DND-41 (cell line): ENCODE data around the gene FLNB.

Source experiments
- ATAC-seq: fragments of 200-7000 bp; cut with Tn5 transposase; 3 replicates; pipeline ENCODE4 v1.9.1; 2021; ENCODE audit warnings: low read depth; ENCODE audit not compliant: insufficient read depth
- DNase-seq: peaks from one replicate; pipeline ENCODE4 v3.0.0-alpha.2; 2020
- H2AFZ ChIP-seq: 2 replicates; pipeline ENCODE4 v1.6.0; 2012; ENCODE audit warnings: low read depth, low read length
- H3K27ac ChIP-seq: 2 replicates; pipeline ENCODE4 v1.5.1; 2012; ENCODE audit warnings: low read length, inconsistent platforms
- H3K27me3 ChIP-seq: fragments of 200-600 bp; sonication (generic); 2 replicates; pipeline ENCODE4 v1.6.0; 2012; ENCODE audit warnings: low read length, mild to moderate bottlenecking, inconsistent platforms; ENCODE audit not compliant: insufficient read depth, poor library complexity
- H3K36me3 ChIP-seq: 2 replicates; pipeline ENCODE4 v1.5.1; 2012; ENCODE audit warnings: low read length, inconsistent platforms; ENCODE audit not compliant: insufficient read depth
- H3K4me1 ChIP-seq: 2 replicates; pipeline ENCODE4 v1.5.1; 2012; ENCODE audit warnings: mild to moderate bottlenecking, low read length; ENCODE audit not compliant: insufficient read depth
- H3K4me2 ChIP-seq: 2 replicates; pipeline ENCODE4 v1.6.0; 2012; ENCODE audit warnings: mild to moderate bottlenecking, moderate library complexity, low read length, inconsistent platforms; ENCODE audit not compliant: insufficient read depth
- H3K4me3 ChIP-seq, 2 experiments: fragments of 200-600 bp in 1 of 2; shearing (Covaris generic) in 1 of 2; 2 replicates each; pipeline ENCODE4 v1.5.1; 2012 to 2016; ENCODE audit warnings: inconsistent platforms in 2 of 2, low read length in 2 of 2, mild to moderate bottlenecking in 2 of 2, low read depth in 1 of 2, moderate library complexity in 1 of 2
- H3K79me2 ChIP-seq: 2 replicates; pipeline ENCODE4 v1.6.0; 2012; ENCODE audit warnings: low read length, inconsistent platforms; ENCODE audit not compliant: insufficient read depth
- H3K9ac ChIP-seq: 2 replicates; pipeline ENCODE4 v1.6.0; 2012; ENCODE audit warnings: low read depth, mild to moderate bottlenecking, inconsistent platforms, low read length, moderate library complexity
- H3K9me3 ChIP-seq: 2 replicates; pipeline ENCODE4 v1.5.1; 2012; ENCODE audit warnings: low read length, moderate library complexity, mild to moderate bottlenecking, inconsistent platforms; ENCODE audit not compliant: insufficient read depth, severe bottlenecking
- H4K20me1 ChIP-seq: 2 replicates; pipeline ENCODE4 v1.6.0; 2012; ENCODE audit warnings: low read length; ENCODE audit not compliant: insufficient read depth
- CTCF ChIP-seq: IDR thresholded peaks from 2 replicates; pipeline ENCODE4 v1.5.1; 2012; ENCODE audit warnings: borderline replicate concordance, low read length, moderate library complexity, mild to moderate bottlenecking; ENCODE audit not compliant: poor library complexity, severe bottlenecking; ENCODE audit errors: extremely low read depth
- EZH2 ChIP-seq: IDR thresholded peaks from 3 replicates; pipeline ENCODE4 v1.6.1; 2012; ENCODE audit warnings: borderline replicate concordance, low read depth, mild to moderate bottlenecking, moderate library complexity, low read length, inconsistent platforms; ENCODE audit not compliant: severe bottlenecking

The FLNB gene

GRCh38 chr3:58104151-58104550 is 95.9 kb downstream of the FLNB start:
- TF ChIP-seq EZH2 (no peak), CTCF (no peak)
- DNase-seq, result no peak
- Histone ChIP-seq H3K9me3 (no peaks in the 10 kb centered on the region), H3K79me2 (no peaks in the 10 kb centered on the region), H3K9ac (no peak overlapping the region), H3K4me1 (no peaks in the 10 kb centered on the region), H3K27ac (no peak overlapping the region), H2AFZ (no peak overlapping the region), H3K36me3 (peaks cover 90% of the 10 kb centered on the region), H3K27me3 (no peaks in the 10 kb centered on the region), H4K20me1 (no peaks in the 10 kb centered on the region), H3K4me3 (no peak overlapping the region), H3K4me2 (no peak overlapping the region)
- ATAC-seq, result no peak

GRCh38 chr3:58104712-58105111 is 96.5 kb downstream of the FLNB start:
- TF ChIP-seq CTCF, result no peak
- TF ChIP-seq EZH2, result no peak
- Histone ChIP-seq H3K27me3 (no peaks in the 10 kb centered on the region), H3K9me3 (no peaks in the 10 kb centered on the region), H4K20me1 (no peaks in the 10 kb centered on the region), H3K4me3 (no peak overlapping the region), H3K36me3 (peaks cover 90% of the 10 kb centered on the region), H3K27ac (no peak overlapping the region), H3K9ac (no peak overlapping the region), H2AFZ (no peak overlapping the region), H3K79me2 (no peaks in the 10 kb centered on the region), H3K4me1 (no peaks in the 10 kb centered on the region), H3K4me2 (no peak overlapping the region)
- no peak for ATAC-seq
- DNase-seq, result no peak

GRCh38 chr3:58105196-58105595 is 97.0 kb downstream of the FLNB start:
- Histone ChIP-seq H3K36me3 (peaks cover 92% of the 10 kb centered on the region), H2AFZ (no peak overlapping the region), H3K27ac (no peak overlapping the region), H3K9ac (no peak overlapping the region), H3K4me1 (no peaks in the 10 kb centered on the region), H3K79me2 (no peaks in the 10 kb centered on the region), H3K9me3 (no peaks in the 10 kb centered on the region), H3K27me3 (no peaks in the 10 kb centered on the region), H3K4me3 (no peak overlapping the region), H3K4me2 (no peak overlapping the region), H4K20me1 (no peaks in the 10 kb centered on the region)
- ATAC-seq (no peak), DNase-seq (no peak)
- TF ChIP-seq EZH2, result no peak
- TF ChIP-seq CTCF, result no peak

GRCh38 chr3:58106061-58106460 is 97.8 kb downstream of the FLNB start:
- Histone ChIP-seq H3K27me3 (no peaks in the 10 kb centered on the region), H3K36me3 (peaks cover 90% of the 10 kb centered on the region), H3K4me2 (no peak overlapping the region), H3K79me2 (no peaks in the 10 kb centered on the region), H3K4me3 (no peak overlapping the region), H3K9ac (no peak overlapping the region), H4K20me1 (no peaks in the 10 kb centered on the region), H3K27ac (no peak overlapping the region), H3K9me3 (no peaks in the 10 kb centered on the region), H2AFZ (no peak overlapping the region), H3K4me1 (no peaks in the 10 kb centered on the region)
- DNase-seq (no peak), ATAC-seq (no peak)
- no peak for TF ChIP-seq EZH2
- no peak for TF ChIP-seq CTCF
